Measurements from ENCODE around the gene FDX2. TPM values are rescaled to one million over a fixed set of nuclear protein-coding genes. Genes with fewer than 3 reads are reported as not detected.
A peak's percentile ranks its signal among the peaks of the same experiment; 100 is the strongest.

FDX2 gene
- total RNA-seq, 1 experiment from 2014 or later: 25.5 TPM

DNA sequence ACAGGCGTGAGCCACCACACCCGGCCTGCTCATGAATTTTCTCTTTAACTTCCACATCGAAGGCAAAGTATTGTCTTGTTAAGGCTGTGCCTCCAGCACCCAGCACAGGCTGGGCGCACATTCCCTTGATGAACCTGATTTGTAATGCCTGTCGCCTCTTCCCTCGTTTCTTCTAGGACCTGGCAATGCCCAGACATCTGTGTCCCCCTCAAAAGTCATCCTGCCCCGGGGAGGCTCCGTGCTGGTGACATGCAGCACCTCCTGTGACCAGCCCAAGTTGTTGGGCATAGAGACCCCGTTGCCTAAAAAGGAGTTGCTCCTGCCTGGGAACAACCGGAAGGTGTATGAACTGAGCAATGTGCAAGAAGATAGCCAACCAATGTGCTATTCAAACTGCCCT lies 41.2 kb downstream of the FDX2 start:
- H3K27ac ChIP-seq: no peak overlapping the region

DNA sequence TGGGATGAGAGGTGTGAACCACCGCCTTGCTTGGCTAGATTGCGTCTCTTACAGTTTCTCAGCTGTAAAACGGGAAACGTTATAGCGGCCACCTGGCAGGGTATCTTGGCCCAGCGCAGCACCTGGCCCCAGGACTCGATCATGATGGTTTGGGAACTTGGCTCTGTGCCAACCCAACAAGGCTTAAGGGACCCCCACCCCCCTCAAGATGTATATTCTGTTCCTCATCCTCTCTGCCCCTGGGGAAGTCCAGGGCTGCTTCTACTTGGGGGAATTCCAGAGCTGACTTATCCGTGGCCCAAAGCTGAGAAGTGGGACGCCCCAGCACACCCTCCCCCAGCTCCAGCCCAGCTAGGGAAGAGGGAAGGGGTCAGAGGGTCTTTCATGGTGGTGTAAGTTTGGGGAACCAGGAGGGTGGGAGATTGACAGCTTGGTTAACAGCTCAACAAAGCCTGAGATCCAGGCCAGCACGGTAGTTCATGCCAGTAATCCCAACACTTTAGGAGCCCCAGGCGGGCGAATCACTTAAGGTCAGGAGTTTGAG lies 44.2 kb downstream of the FDX2 start:
- H3K4me3 ChIP-seq: peak overlapping the region; percentile 37
- H3K9me3 ChIP-seq (replicated peaks): no peaks in the 10 kb centered on the region
- 0 out of 2 replicates have a peak, but pooled peaks cover 2% of the 10 kb centered on the region for H3K36me3 ChIP-seq
- H3K27ac ChIP-seq: no peak overlapping the region
- no peaks in the 10 kb centered on the region for H3K27me3 ChIP-seq (replicated peaks)
- DNase-seq (ENCODE audit: low read depth in 1 of 2, low spot score in 2 of 2): no peak
- peaks cover 25% of the 10 kb centered on the region for H3K4me1 ChIP-seq (replicated peaks)

More for the DNA sequence above, 41.2 kb downstream of the FDX2 start:
- Histone ChIP-seq H3K27me3 (replicated peaks) (no peaks in the 10 kb centered on the region), H3K4me3 (no peak overlapping the region), H3K36me3 (peaks cover 9% of the 10 kb centered on the region; the same call in 1 of the 2 replicates), H3K4me1 (replicated peaks) (peaks cover 23% of the 10 kb centered on the region), H3K9me3 (replicated peaks) (no peaks in the 10 kb centered on the region)
- no peak for DNase-seq (ENCODE audit: low read depth in 1 of 2, low spot score in 2 of 2)

DNA sequence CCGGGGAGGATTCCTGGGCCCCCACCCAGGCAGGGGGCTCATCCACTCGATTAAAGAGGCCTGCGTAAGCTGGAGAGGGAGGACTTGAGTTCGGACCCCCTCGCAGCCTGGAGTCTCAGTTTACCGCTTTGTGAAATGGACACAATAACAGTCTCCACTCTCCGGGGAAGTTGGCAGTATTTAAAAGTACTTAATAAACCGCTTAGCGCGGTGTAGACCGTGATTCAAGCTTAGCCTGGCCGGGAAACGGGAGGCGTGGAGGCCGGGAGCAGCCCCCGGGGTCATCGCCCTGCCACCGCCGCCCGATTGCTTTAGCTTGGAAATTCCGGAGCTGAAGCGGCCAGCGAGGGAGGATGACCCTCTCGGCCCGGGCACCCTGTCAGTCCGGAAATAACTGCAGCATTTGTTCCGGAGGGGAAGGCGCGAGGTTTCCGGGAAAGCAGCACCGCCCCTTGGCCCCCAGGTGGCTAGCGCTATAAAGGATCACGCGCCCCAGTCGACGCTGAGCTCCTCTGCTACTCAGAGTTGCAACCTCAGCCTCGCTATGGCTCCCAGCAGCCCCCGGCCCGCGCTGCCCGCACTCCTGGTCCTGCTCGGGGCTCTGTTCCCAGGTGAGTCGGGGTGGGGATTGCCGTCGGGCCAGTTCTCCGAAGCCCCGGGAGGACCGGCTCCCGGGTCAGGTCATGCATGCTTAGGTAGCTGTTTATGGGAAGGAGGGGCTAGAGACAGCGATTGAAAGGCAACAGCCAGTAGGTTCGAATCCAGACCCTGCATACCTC lies 45.0 kb downstream of the FDX2 start, which contains the start of gene ICAM1:
Gene ICAM1 (plus strand): TSS at position 505 of the 779 bp plus-strand sequence. CDS start 40 bp downstream, at position 545.
- DNase-seq (ENCODE audit: low read depth in 1 of 2, low spot score in 2 of 2): peak; percentile 52 to 71
- peak within 1 kb of the TSS; percentile 0; the same call in 1 of the 2 replicates for H3K27ac ChIP-seq

DNA sequence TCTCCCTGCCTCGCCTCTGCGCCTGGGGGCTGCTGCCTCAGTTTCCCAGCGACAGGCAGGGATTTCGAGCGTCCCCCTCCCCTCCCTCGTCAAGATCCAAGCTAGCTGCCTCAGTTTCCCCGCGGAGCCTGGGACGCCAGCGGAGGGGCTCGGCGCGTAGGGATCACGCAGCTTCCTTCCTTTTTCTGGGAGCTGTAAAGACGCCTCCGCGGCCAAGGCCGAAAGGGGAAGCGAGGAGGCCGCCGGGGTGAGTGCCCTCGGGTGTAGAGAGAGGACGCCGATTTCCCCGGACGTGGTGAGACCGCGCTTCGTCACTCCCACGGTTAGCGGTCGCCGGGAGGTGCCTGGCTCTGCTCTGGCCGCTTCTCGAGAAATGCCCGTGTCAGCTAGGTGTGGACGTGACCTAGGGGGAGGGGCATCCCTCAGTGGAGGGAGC lies 45.6 kb downstream of the FDX2 start:
- no peak overlapping the region for H3K27ac ChIP-seq
- no peak for DNase-seq (ENCODE audit: low read depth in 1 of 2, low spot score in 2 of 2)
- H3K4me1 ChIP-seq (replicated peaks): peaks cover 25% of the 10 kb centered on the region
- no peaks in the 10 kb centered on the region for H3K9me3 ChIP-seq (replicated peaks)
- H3K36me3 ChIP-seq: 0 out of 2 replicates have a peak, but pooled peaks cover 2% of the 10 kb centered on the region
- peak overlapping the region; percentile 37 for H3K4me3 ChIP-seq
- H3K27me3 ChIP-seq (replicated peaks): no peaks in the 10 kb centered on the region

More for the DNA sequence above, 45.0 kb downstream of the FDX2 start, which contains the start of gene ICAM1:
- H3K27me3 ChIP-seq (replicated peaks): no peaks in the 10 kb centered on the region
- 0 out of 2 replicates have a peak, but pooled peaks cover 2% of the 10 kb centered on the region for H3K36me3 ChIP-seq
- H3K9me3 ChIP-seq (replicated peaks): no peaks in the 10 kb centered on the region
- peaks cover 25% of the 10 kb centered on the region for H3K4me1 ChIP-seq (replicated peaks)
- H3K4me3 ChIP-seq: peak within 1 kb of the TSS; percentile 37

DNA sequence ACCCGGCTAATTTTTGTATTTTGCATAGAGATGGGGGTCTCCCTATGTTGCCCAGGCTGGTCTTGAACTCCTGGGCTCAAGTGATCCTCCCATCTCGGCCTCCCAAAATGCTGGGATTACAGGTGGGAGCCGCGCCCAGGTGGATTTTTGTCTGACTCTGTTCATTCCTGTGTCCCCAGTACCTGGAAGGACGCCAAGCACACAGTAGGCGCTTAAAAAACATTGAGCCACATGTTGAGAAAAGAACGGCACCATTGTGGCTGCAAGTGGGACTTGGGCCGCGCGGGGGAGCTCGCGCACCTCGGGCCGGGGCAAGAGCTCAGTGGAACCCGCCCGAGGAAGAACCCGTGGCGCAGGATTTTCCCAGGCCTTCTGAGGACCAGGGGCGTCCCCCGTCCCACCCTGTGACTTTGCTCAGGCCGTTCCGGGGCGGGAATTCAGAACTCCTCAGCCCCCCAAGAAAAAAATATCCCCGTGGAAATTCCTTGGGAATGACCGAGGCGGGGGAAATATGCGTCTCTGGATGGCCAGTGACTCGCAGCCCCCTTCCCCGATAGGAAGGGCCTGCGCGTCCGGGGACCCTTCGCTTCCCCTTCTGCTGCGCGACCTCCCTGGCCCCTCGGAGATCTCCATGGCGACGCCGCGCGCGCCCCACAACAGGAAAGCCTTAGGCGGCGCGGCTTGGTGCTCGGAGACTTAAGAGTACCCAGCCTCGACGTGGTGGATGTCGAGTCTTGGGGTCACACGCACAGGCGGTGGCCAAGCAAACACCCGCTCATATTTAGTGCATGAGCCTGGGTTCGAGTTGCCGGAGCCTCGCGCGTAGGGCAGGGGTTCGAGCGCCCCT lies 46.3 kb downstream of the FDX2 start:
- Histone ChIP-seq H3K4me3 (no peak overlapping the region), H3K9me3 (replicated peaks) (no peaks in the 10 kb centered on the region), H3K27ac (no peak overlapping the region), H3K4me1 (replicated peaks) (peaks cover 25% of the 10 kb centered on the region), H3K36me3 (no peaks in the 10 kb centered on the region), H3K27me3 (replicated peaks) (no peaks in the 10 kb centered on the region)
- DNase-seq (ENCODE audit: low read depth in 1 of 2, low spot score in 2 of 2): peak; percentile 73 to 83

DNA sequence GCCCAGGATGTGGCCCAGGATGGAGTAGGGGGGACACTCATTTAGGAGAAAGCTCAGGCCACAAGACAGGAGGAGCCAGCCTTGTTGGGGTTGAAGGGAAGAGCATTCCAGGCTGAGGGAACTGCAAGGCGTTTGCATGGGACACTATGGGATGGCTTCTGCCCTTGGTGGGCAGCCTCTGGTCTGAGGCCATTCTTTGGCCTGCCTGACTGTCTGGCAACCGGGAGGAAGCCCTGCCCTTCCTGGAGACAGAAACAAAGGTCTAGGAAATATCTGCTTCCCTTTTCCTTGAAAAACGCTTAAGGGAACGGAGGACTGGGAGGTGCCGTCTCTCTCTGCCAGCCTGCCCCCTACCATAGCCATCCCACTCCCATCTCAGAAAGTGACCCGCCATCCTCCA lies 47.7 kb downstream of the FDX2 start:
- H3K4me1 ChIP-seq (replicated peaks): peaks cover 25% of the 10 kb centered on the region
- H3K9me3 ChIP-seq (replicated peaks): no peaks in the 10 kb centered on the region
- no peak for DNase-seq (ENCODE audit: low read depth in 1 of 2, low spot score in 2 of 2)

DNA sequence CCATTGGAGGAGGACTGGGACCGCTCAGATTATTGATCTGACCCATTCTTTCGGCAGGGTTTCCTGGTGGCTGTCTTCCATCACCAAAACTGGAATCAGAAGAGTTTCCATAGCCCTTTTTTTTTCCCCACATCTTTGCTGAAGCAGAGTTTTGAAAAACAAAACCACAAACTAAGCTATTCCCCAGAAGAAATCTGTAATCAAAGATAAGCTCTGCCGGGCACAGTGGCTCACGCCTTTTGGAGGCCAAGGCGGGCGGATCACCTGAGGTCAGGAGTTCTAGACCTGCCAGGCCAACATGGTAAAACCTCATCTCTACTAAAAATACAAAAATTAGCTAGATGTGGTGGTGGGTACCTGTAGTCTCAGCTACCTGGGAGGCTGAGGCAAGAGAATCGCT lies 49.1 kb downstream of the FDX2 start:
- Histone ChIP-seq H3K27me3 (replicated peaks) (no peaks in the 10 kb centered on the region), H3K4me1 (replicated peaks) (peaks cover 22% of the 10 kb centered on the region), H3K36me3 (no peaks in the 10 kb centered on the region), H3K4me3 (no peak overlapping the region), H3K27ac (no peak overlapping the region), H3K9me3 (replicated peaks) (no peaks in the 10 kb centered on the region)
- DNase-seq (ENCODE audit: low read depth in 1 of 2, low spot score in 2 of 2): no peak

More for the DNA sequence above, 47.7 kb downstream of the FDX2 start:
- Histone ChIP-seq H3K4me3 (no peak overlapping the region), H3K27ac (no peak overlapping the region), H3K36me3 (no peaks in the 10 kb centered on the region), H3K27me3 (replicated peaks) (no peaks in the 10 kb centered on the region)

DNA sequence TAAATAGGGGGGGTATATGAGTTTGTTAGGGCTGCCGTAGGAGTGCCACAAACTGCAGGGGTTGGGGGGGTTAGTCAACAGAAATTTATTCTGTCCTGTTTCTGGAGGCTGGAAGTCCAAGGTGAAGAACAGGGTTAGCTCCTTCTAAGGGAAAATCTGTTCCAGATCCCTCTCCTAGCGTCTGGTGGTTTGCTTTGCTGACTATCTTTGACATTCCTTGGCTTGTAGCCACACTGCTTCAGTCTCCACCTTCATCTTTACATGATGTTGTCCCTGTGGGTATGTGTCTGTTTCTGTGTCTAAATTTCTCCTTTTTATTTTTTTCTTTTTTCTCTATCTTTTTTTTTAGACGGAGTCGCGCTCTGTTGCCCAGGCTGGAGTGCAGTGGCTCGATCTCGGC lies 53.0 kb downstream of the FDX2 start:
- no peaks in the 10 kb centered on the region for H3K27me3 ChIP-seq (replicated peaks)
- DNase-seq (ENCODE audit: low read depth in 1 of 2, low spot score in 2 of 2): no peak
- no peak overlapping the region for H3K4me3 ChIP-seq
- H3K36me3 ChIP-seq: peaks cover 21% of the 10 kb centered on the region
- H3K4me1 ChIP-seq (replicated peaks): no peaks in the 10 kb centered on the region
- no peak overlapping the region for H3K27ac ChIP-seq
- no peaks in the 10 kb centered on the region for H3K9me3 ChIP-seq (replicated peaks)

DNA sequence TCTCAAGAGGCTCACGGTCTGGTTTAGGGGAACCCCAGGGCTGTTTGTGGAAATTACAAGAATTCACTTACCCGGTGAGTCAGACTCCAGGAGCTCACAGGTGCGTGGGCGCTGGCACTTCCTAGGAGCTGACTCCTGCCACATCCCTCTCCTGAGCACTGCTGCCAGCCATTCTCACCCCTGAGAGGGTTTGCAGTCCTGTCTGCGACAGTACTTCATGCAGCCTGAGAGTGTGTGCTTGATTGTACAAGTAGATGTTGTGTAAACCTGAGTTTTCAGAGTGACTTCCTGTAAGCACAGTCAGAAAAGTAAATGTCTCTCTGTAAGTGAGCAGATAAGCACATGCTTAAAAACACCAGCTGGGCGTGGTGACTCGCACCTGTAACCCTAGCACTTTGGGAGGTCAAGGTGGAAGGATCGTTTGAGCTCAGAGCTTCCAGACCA lies 55.7 kb downstream of the FDX2 start:
- Histone ChIP-seq H3K27me3 (replicated peaks) (no peaks in the 10 kb centered on the region), H3K4me1 (replicated peaks) (no peaks in the 10 kb centered on the region), H3K4me3 (no peak overlapping the region), H3K36me3 (peaks cover 45% of the 10 kb centered on the region), H3K9me3 (replicated peaks) (no peaks in the 10 kb centered on the region), H3K27ac (no peak overlapping the region)
- DNase-seq (ENCODE audit: low read depth in 1 of 2, low spot score in 2 of 2): no peak

Other genes starting within 250 kb of the FDX2 start
- 14.5 and 17.4 TPM in 2 replicates for gene SHFL, start 229.7 kb downstream of the FDX2 start, total RNA-seq (2014; rRNA removed; shearing (Covaris generic))
- 0.11 TPM in 1 of 2 replicates, not detected in the other for gene ANGPTL6, start 213.3 kb downstream of the FDX2 start, total RNA-seq (2014; rRNA removed; shearing (Covaris generic))
- 28.0 and 31.4 TPM in 2 replicates for gene PPAN, start 209.7 kb downstream of the FDX2 start, total RNA-seq (2014; rRNA removed; shearing (Covaris generic))
- gene P2RY11, start 204.3 kb downstream of the FDX2 start, total RNA-seq (2014; rRNA removed; shearing (Covaris generic)): 1.9 and 2.2 TPM in 2 replicates
- 295 and 346 TPM in 2 replicates for gene EIF3G, start 196.1 kb downstream of the FDX2 start, total RNA-seq (2014; rRNA removed; shearing (Covaris generic))
- gene DNMT1, start 121.1 kb downstream of the FDX2 start, total RNA-seq (2014; rRNA removed; shearing (Covaris generic)): 120 and 170 TPM in 2 replicates
- 4.9 and 7.0 TPM in 2 replicates for gene S1PR2, start 84.7 kb downstream of the FDX2 start, total RNA-seq (2014; rRNA removed; shearing (Covaris generic))
- 86.3 and 87.4 TPM in 2 replicates for gene MRPL4, start 63.8 kb downstream of the FDX2 start, total RNA-seq (2014; rRNA removed; shearing (Covaris generic))
- gene ICAM1, start 44.9 kb downstream of the FDX2 start, total RNA-seq (2014; rRNA removed; shearing (Covaris generic)): 11.9 and 17.2 TPM in 2 replicates
- not detected in 2 replicates for gene ICAM4, start 29.1 kb downstream of the FDX2 start, total RNA-seq (2014; rRNA removed; shearing (Covaris generic))
- gene ICAM5, start 26.1 kb downstream of the FDX2 start, total RNA-seq (2014; rRNA removed; shearing (Covaris generic)): 0.38 and 0.79 TPM in 2 replicates
- 1.2 TPM in 1 of 2 replicates, not detected in the other for gene ZGLP1, start 6.2 kb downstream of the FDX2 start, total RNA-seq (2014; rRNA removed; shearing (Covaris generic))
- 27.3 and 36.4 TPM in 2 replicates for gene RAVER1, start 17.5 kb upstream of the FDX2 start, total RNA-seq (2014; rRNA removed; shearing (Covaris generic))
- 6.0 and 8.1 TPM in 2 replicates for gene ICAM3, start 23.6 kb upstream of the FDX2 start, total RNA-seq (2014; rRNA removed; shearing (Covaris generic))
- gene TYK2, start 64.6 kb upstream of the FDX2 start, total RNA-seq (2014; rRNA removed; shearing (Covaris generic)): 62.3 and 72.4 TPM in 2 replicates
- gene CDC37, start 87.5 kb upstream of the FDX2 start, total RNA-seq (2014; rRNA removed; shearing (Covaris generic)): 284 and 367 TPM in 2 replicates
- 6.9 and 11.5 TPM in 2 replicates for gene PDE4A, start 104.5 kb upstream of the FDX2 start, total RNA-seq (2014; rRNA removed; shearing (Covaris generic))
- gene KEAP1, start 187.3 kb upstream of the FDX2 start, total RNA-seq (2014; rRNA removed; shearing (Covaris generic)): 49.8 and 74.1 TPM in 2 replicates
- 0.05 TPM in 1 of 2 replicates, not detected in the other for gene S1PR5, start 201.4 kb upstream of the FDX2 start, total RNA-seq (2014; rRNA removed; shearing (Covaris generic))
- gene ATG4D, start 227.9 kb upstream of the FDX2 start, total RNA-seq (2014; rRNA removed; shearing (Covaris generic)): 39.2 and 39.4 TPM in 2 replicates
- gene KRI1, start 250.0 kb upstream of the FDX2 start, total RNA-seq (2014; rRNA removed; shearing (Covaris generic)): 15.2 and 19.2 TPM in 2 replicates

Measured in SJSA1 (cell line).